CD4-positive, alpha-beta T cell treated with Interleukin-10 for 1 hour (primary cell): Measurements from ENCODE around the gene SMIM8.

Experiments used
- DNase-seq: peaks from one replicate; pipeline ENCODE4 v3.0.0-alpha.2; 2020

The SMIM8 gene

DNA sequence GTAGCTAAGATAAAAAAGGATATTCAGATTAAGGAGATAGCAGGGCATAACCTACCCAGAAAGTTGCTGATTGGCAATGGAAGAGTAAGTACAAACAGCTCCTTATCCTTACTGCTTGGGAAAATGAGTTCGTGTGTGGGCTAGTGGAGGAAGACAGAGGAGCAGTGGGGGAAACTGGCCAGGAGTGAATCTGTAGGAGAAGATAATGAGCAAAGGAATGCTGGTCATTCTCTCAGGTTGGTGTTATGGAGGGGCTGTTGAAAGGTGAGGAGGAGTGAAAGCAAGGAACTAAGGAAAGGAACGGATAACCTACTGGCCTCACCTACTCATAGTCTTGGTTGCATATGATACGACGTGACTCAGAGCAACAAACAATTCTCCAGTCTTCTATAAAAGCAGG is 14.0 kb downstream of the SMIM8 start:
- no peak for DNase-seq

DNA sequence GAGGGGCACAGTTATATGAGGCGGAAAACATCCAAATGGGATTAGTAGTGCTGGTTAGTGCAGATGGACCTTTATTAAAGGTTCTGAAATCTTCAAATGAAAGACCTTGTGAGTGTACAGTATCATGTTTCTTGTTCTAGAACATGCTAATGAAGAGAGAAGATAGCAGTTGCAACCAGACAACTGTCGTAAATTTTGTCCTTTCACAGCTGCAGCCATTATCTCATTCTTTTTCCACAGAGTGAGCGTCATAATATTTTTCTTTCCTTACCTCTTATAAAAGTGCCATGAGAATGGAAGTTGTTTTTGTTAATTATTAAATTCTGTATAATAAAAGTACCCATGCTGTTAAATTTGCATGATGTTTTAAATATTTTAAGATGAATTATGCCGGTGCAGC is 17.8 kb downstream of the SMIM8 start:
- DNase-seq = no peak

DNA sequence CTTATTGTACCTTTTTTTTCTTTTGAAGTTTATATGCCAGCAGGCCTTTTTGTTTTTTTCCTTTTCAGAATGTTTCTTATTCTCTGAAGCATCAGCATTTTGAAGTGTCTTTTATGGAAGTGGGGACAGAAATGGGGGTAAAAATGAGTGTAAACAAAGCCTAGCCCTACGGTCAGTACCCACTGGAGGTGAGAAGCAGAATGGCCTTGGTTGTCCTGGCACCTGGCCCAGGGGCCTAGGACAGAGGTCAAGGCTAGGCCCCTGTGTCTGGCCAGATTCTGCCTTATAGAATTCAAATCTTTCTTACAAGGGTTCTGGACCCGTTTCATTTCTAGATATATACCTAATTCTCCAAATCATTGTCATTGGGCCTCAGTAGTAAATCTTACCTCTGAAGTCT is 18.8 kb downstream of the SMIM8 start:
- DNase-seq = no peak

DNA sequence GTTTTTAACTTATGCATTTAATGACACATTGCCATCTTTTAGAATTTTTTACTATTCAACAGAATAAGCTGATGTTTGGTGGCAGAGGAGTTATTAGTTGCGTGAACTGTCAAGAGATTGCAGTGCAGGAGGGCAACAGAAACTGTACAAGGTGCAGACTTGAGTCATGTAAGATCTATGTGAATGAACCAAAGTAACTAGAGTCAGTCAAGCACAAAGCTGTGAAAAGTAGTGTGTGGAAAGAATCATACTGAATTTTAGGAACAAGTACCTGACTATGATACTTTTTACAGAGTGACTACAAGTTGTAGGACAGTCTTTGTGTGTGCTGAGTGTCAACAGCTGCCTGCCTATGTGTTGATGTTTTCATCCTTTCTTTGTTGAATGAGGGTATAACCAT is 19.5 kb downstream of the SMIM8 start:
- DNase-seq = no peak

DNA sequence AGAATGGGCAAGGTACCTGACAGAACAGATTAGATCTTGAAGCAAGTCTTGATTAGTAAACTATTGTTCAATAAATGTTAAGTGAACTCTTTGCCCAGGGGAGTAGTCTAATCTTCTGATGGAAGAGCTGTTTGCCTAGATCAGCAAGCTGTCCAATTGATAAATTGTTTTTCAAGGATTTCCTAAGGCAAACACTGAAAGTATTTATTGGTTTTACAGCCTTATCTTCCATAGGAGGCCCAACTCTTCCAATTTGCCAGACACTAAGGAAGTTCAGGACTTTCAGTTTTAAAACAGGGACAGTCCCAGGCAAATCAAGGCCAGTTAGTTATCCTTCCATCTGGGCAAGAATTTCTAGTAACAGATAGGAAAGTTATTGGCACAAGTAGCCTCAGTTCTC is 20.4 kb downstream of the SMIM8 start:
- no peak for DNase-seq

DNA sequence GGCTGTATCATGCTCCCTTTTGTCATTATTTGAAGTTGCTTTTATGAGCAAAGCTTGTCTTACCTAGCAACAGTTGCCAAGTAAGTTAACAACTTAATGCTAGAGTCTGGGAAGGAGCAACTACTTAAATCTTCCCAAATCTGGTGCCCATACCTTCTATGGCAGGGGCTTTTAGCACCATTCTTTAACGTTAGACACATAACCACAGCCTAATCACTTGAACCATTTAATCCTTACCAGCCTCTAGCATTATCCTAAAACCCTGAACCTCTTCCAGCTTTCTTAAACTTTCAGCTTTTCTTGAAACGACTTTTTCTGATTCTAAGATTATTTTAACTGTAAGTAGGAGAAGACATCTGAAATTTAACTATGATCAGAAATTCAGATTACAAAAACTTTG is 22.3 kb downstream of the SMIM8 start, which contains the start of gene C6orf163:
TSS of gene C6orf163 (plus strand) at position 83 of the 400 bp plus-strand sequence. CDS start at position 370, 287 bp downstream.
- no peak for DNase-seq

DNA sequence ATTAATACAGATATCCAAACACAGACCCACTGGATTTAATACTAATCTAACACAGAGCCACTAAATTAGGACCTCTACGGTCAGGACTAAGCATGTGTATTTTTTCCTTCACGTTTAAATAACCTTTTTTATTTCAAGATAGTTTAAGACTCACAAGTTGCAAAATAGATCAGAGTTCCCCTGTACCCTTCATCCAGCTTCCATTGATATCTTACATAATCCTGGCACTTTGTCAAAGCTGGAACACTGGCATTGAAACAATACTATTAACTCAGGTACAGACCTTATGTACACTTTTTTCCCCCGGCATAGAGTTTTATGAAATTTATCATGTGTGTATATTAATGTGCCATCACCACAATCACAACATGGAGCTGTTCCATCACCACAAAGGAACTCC is 24.3 kb downstream of the SMIM8 start:
- DNase-seq = no peak

DNA sequence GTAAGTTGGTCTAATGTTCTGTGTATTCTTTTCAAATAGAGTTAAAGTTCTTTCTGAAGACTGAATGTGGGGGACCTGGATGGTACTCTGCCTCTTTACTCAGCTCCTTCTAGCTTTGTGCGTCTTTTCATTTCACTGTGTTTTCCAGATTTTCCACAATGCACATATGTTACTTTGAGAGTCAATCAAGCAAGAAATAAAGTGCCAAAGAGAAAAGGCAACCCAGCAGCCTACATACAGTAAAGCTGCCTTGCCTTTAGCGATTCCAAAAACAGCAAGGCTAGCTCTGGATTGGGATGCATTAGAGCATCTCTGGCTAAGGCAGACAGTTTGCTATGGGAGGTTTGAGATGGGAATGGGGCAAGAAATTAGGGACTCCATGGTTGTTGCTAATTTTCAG is 27.5 kb downstream of the SMIM8 start:
- no peak for DNase-seq

DNA sequence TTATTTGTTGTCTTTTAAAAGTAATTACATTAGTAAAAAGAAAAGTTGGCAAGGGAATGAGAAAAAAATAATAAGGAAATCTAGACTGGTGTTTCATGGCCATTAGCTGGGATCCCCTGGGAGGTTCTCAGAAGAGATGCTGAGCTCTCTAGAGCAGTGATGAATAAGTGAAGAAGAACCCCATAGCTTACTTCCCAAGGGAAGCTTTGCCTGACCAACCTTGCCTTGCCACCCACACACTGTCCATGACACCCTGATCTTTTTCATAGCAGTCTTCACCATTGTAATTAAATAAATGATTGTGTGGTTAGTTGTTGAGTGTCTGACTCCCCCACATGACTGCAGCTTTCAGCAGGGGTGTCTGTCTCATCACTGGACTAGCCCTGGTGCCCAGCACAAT is 28.1 kb downstream of the SMIM8 start:
- no peak for DNase-seq

DNA sequence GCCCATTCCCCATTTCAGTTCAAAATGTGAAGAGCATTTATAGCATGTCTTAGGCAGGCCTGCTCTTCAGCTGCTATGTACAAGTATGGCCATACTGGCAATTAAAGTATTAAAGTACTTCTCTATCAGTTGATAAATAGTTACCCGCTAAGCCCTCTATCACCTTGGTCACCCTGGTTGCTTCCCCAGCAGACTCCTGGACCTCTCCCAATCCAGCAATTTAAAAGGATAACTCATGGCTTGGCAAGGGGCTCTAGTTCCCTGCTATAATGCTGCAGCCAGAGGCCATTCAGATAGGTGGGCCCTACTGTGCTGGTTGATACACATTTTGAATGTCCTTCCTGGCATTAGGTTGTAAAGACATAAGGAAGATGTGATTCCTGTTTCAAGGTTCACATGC is 29.2 kb downstream of the SMIM8 start:
- no peak for DNase-seq

DNA sequence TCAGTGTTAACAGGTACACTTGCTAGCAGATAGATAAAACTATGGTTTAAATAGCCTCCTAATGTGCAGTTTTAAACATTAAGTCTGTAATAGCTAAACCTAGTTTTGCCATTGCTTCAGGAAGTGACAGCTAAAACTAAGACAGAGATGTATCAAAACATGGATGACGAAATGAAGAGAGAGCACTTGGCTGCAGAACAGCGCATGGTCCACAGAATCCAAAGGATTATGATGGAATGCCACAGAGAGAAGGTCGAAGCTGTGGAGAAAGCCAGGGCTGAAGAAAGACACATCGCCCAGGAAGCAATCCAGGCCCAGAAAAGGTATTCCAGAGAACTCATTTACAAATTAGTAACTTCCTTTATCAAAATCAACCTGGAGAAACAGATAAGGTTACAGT is 33.8 kb downstream of the SMIM8 start:
- no peak for DNase-seq

DNA sequence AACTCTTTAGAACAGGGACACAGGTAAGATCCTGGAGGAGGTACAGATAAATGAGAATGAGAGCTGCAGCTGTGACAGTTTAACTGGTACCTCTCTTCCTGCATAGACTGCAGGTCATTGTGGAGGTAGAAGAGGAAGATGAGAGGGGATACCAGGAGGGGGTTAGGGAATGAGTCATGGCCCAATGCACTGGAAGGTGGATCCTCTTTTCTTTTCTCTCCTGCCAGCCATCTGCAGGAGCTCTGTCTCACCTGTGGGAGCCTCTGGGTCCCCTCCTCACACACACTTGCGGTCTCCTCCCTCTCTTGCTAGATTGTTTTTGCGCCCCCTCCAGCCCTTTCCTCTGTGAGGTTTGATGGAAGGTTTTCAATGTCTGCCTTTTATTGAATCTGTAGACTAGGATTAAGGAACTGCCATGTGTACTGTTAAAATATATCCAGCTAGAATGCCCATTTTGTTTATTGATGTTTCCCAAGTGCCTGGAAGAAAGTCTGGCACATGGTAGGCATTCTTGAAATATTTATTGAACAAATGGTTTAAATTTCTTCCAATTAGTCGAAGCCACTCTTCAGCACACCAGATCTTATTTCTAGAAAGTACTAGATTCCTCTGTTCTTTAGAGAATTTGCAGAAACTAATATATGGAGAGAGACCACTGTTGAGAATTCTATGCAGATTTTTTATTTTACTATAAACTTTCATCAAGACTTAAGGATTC is 35.2 kb downstream of the SMIM8 start:
- no peak for DNase-seq

DNA sequence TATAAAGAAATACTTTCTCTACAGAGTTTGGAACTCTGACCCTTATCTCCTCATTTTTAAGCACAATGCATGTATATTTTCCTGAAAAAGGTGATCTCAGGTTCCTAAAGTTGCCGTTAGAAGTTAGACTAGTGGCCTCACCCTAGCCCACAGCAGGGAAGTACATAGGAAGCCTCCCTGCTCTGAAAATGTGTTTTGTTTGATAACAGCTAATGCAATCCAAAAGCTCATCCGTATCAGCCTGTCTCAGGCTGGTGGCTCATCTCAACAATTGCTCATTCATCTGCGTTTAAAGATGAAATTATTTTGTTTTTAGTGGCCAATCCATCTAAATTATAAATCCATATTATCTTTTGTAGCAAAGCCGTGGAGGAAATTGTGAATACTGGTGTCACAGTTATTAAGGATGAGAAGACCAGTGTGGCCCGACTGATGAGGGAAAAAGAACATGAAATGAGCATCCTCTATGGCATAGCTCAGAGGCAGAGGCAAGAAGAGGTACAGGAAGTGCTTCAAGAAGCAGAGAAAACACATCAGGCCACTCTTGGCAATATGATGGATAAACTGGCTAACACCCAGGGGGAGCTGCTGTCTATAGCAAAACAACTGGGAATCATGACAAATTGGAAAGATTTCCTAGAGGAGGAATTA is 42.3 kb downstream of the SMIM8 start:
- no peak for DNase-seq

DNA sequence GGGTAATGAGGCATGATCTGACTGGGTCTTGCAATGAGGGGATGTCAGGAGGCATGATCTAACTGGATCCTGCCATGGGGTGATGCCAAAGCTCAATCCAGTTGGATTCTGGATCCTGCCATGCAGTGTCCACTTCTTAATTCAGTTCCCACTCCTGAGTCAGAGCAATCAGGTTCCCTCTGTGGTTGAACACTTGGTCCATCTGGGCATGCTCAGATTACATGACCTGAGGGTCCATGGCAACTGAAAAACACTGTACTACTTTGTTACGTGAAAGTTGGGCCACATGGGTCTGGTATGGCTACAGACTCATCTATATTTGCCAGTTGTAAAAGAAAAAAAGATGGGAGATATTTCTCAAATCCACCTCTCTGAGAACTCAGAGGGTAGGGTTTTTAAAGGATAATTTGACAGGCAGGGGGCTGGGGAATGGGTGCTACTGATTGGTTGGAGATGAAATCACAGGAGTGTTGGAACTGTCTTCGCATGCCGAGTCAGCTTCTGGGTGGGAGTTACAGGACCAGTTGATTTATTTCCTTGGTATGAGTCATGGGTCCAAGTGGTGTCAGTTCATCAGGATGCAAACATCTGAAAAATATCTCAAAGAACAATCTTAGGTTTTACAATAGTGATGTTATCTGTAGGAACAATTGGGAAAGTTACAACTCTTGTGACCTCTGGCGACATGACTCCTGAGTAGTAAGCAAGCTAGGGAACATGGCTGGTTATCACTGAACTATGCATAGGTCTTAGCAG is 43.9 kb downstream of the SMIM8 start:
- DNase-seq = no peak

DNA sequence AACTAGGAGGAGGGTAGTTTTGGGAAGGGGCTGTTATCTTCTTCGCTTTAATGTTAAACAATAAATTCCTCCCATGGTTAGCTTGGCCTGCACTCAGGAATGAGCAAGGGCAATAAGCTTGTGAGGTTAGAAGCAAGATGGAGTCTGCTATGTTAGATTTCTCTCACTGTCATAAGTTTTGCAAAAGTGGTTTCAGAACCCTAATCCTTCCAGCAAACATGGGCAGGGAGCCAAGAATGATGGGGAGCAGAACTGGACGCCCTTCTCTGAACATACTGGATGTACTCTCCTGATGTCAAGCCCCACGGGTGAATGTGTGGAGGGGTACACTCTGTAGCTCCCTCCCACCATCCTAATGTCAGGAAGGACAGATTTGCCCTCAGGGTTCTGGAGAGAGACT is 44.5 kb downstream of the SMIM8 start:
- DNase-seq = no peak

DNA sequence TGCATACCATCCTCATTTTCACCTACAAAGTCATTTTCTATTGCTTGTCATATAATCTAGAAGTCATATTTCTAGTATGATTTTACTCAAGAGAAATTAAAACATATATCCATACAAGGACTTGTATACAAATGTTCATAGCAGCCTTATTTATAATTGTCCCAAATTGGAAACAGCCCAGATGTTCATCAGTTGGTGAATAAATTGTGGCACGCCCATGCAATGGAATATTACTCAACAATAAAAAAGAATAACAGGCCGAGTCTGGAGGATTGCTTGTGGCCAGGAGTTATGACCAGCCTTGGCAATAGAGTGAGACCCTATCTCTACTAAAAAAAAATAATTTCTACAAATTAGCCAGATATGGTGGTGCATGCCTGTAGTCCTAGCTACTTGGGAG is 51.0 kb downstream of the SMIM8 start:
- DNase-seq = no peak

DNA sequence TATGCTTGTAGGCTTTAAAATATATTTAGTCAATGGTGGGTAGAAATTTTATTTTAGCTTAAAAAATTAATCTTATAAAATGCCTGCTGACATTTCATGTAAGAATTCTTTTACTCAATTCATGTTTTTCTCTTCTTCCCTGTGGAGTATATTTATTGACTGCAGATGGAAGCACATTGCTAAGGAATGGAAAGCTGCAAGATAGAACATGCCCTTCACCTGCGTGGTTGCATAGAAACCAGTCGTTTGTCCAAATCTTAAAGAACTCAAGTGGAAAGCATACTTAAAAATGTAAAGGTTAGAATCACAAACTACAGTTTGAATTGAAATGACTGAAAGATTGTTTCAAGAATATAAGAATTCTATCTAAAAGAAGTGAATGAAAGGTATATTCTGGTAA is 52.9 kb downstream of the SMIM8 start:
- no peak for DNase-seq

DNA sequence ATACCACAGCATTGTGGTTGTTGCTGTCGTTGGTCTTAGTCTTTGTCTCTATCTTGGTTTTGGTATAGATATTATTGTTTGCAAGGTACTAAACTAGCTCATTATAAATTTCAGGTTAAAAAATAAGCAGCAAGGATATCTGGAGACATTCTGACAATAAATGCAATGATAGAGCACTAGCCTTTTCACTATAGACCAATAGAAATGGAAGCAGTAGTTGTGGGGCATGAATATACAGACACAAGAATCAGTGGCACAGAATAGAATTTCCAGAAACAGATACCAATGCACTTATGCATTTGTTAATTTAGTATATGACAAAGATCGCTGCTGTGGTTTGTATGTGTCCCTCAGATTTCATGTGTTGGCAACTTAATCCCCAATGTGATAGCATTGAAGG is 54.3 kb downstream of the SMIM8 start:
- DNase-seq = no peak

DNA sequence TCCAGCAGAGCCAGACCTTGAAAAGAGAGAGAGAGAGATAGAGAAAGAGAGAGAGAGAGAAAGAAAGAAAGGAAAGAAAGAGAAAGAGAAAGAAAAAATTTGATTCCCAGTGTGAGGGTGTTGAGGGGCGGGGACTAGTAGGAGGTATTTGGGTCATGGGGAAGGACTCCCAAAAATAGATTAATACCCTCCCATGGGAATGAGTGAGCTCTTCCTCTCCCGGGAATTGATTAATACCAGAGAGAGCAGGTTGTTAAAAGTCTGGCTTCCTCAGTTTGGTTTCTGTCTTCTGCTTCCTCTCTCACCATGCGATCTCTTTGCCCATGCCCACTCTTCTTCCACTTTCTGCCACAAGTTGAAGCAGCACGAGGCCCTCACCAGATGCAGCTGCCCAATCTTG is 56.6 kb downstream of the SMIM8 start:
- DNase-seq = no peak

DNA sequence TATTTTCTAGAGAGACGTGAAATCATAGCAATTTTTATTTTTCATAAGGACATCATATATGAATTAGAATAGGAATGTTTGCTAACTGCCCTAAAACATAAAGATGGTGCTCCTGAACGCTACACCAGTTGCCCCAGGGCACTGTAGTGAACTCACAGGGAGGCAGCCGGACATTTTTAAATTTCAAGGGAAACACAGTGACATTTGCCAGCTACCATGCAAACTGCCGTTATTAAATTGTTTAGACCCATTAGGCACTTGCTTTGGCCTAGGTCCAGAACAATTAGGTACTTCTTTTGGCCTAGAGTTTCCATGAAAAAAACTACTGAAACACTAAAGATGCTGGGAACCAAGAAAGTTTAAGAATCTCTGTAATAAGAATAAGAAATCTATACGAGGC is 60.5 kb downstream of the SMIM8 start:
- no peak for DNase-seq

DNA sequence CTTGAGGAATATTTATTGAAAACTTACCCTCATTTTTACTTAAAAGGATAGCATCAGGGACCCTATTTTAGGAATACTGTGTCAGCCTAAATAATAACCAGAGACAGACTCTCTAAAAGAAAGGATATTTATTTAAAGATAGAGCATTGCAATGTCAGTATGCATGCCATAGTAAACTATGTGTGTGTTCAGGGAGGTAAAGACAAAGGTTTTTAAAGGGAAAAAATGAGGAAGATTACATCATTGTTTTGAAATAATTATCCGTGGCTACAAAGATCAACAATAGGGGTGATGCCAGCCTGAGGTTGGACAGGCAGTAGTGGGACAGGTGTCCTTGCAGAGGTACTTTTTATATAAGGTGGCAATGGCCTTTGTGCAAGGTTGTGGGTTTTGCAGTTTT is 61.6 kb downstream of the SMIM8 start:
- DNase-seq = no peak

DNA sequence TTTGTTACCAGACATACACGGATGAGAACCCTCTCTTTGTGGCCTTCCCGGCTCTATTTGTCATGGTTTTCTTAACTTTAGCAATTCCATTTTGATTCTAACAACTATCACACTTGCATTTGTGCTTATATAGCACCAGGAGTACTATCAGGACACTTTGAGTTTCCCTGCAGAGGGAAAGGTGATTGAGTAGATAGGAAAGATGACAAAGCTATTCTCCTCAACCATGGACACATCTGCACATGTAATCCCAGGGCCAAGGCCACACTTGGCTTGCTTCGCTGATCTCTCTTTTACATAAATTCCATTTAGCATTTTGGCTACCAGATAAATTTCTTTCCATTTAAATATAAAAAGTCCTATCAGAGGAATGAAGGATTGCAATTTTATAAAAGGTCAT is 62.1 kb downstream of the SMIM8 start:
- no peak for DNase-seq

DNA sequence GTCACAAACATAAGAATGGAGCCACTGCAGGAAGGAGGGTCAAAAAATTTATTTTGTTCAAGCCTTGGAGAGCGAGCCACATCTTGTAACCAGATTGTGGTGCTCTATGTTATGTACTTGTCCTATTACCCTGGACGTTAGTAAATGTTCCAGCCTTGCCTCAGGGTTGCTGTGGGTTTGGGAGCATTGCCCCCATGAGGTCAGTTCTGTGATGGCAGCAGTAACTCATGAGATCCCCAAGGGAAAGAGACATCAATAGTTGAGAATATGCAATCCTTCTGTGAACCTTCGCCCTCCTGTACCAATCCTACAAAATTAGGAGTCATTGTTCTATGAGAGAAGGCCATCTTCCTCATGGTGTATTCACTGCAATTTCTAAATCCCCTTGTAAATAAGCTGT is 68.9 kb downstream of the SMIM8 start:
- no peak for DNase-seq
